Endothelial cell of umbilical vein (primary cell): ENCODE measurements around the gene TSPAN33. TPM values are rescaled to one million over a fixed set of nuclear protein-coding genes. Genes with fewer than 3 reads are reported as not detected.

Source experiments
- BruUV-seq: library from RNA; stranded (reverse); fragments of 400-500 nt; replicated peaks from 2 replicates; lab custom pipeline; 2021; lab: Mats Ljungman, UMichigan
- CTCF ChIA-PET: fragments of 300-600, 350-600 bp; sonication (Branson Sonifier 250); formaldehyde crosslinking; loops from one replicate; lab custom pipeline; 2021; ENCODE audit warnings: antibody characterized with exemption, inconsistent platforms; lab: Charles Lee
- POLR2A ChIA-PET: fragments of 300-600, 350-600 bp; sonication (Branson Sonifier 250); formaldehyde crosslinking; loops from one replicate; lab custom pipeline; 2021; ENCODE audit warnings: antibody characterized with exemption, inconsistent platforms; lab: Charles Lee
- DNase-seq: peaks from one replicate; pipeline ENCODE4 v3.0.0-alpha.2; 2011; ENCODE audit warnings: low read depth, low spot score
- FAIRE-seq: peaks from 2 replicates; lab custom pipeline; 2011; peaks lifted over from hg19 to GRCh38; lab: Jason Lieb, UNC
- H2AFZ ChIP-seq: 2 replicates; pipeline ENCODE4 v1.6.0; 2012; ENCODE audit warnings: low read depth, low read length, control low read depth, inconsistent platforms
- H3K27ac ChIP-seq: 2 replicates; pipeline ENCODE4 v1.5.1; 2011; ENCODE audit warnings: low read depth, mild to moderate bottlenecking, control low read depth, low read length, moderate library complexity; ENCODE audit not compliant: insufficient read depth
- H3K27me3 ChIP-seq, 2 experiments: 2 replicates each; pipeline versions ENCODE4 v1.6.0 to v1.6.1; 2011; ENCODE audit warnings: low read length in 2 of 2, mixed read lengths in 1 of 2; ENCODE audit not compliant: control insufficient read depth in 2 of 2, insufficient read depth in 2 of 2
- H3K36me3 ChIP-seq, 2 experiments: 2 replicates in 1 of 2; 3 replicates in 1 of 2; pipeline ENCODE4 v1.5.1; 2011; ENCODE audit warnings: low read length in 2 of 2, mild to moderate bottlenecking in 1 of 2, moderate library complexity in 1 of 2; ENCODE audit not compliant: control insufficient read depth in 2 of 2, insufficient read depth in 2 of 2; ENCODE audit errors: extremely low read depth in 1 of 2
- H3K4me1 ChIP-seq: 3 replicates; pipeline ENCODE4 v1.5.1; 2011; ENCODE audit warnings: mild to moderate bottlenecking, low read length; ENCODE audit not compliant: control insufficient read depth, insufficient read depth; ENCODE audit errors: extremely low read depth
- H3K4me2 ChIP-seq: 2 replicates; pipeline ENCODE4 v1.6.1; 2011; ENCODE audit warnings: low read length, control low read depth, mixed read lengths; ENCODE audit not compliant: insufficient read depth
- H3K4me3 ChIP-seq, 3 experiments: fragments of 200-600 bp in 1 of 3; sonication (generic), shearing (Covaris generic) in 1 of 3; replicated peaks in 1 of 3; 2 replicates each; pipeline ENCODE4 v1.5.1; 2011 to 2016; ENCODE audit warnings: control low read depth in 3 of 3, low read length in 3 of 3, mild to moderate bottlenecking in 2 of 3, inconsistent platforms in 1 of 3, low read depth in 1 of 3, moderate library complexity in 1 of 3; ENCODE audit not compliant: insufficient read depth in 1 of 3
- H3K79me2 ChIP-seq: 2 replicates; pipeline ENCODE4 v1.6.0; 2012; ENCODE audit warnings: low read length, inconsistent platforms; ENCODE audit not compliant: control insufficient read depth, insufficient read depth
- H3K9ac ChIP-seq: replicated peaks from 2 replicates; pipeline ENCODE3; 2011; ENCODE audit warnings: low read length, control low read depth; ENCODE audit not compliant: insufficient read depth; ENCODE audit errors: extremely low read depth
- H3K9me1 ChIP-seq: replicated peaks from 3 replicates; pipeline ENCODE4 v1.6.0; 2011; ENCODE audit warnings: mild to moderate bottlenecking, low read length; ENCODE audit not compliant: control insufficient read depth, insufficient read depth; ENCODE audit errors: extremely low read depth
- H3K9me3 ChIP-seq: replicated peaks from 2 replicates; pipeline ENCODE4 v1.5.1; 2012; ENCODE audit warnings: low read length, inconsistent platforms; ENCODE audit not compliant: control insufficient read depth, insufficient read depth
- H4K20me1 ChIP-seq: replicated peaks from 2 replicates; pipeline ENCODE3; 2011; ENCODE audit warnings: mild to moderate bottlenecking, low read length; ENCODE audit not compliant: control insufficient read depth, insufficient read depth; ENCODE audit errors: extremely low read depth
- CTCF ChIP-seq, 2 donors: IDR thresholded peaks; 1 replicate in 1 of 2; 2 replicates in 1 of 2; pipeline ENCODE4 v1.5.1; 2011; ENCODE audit warnings: low read length in 2 of 2, mild to moderate bottlenecking in 2 of 2, moderate library complexity in 2 of 2, control low read depth in 1 of 2, inconsistent platforms in 1 of 2, low read depth in 1 of 2; ENCODE audit not compliant: insufficient read depth in 1 of 2; ENCODE audit errors: extremely low read depth in 1 of 2
- EZH2 ChIP-seq: IDR thresholded peaks from 2 replicates; pipeline ENCODE4 v1.6.1; 2012; ENCODE audit warnings: borderline replicate concordance, low read depth, mild to moderate bottlenecking, moderate library complexity, low read length, inconsistent platforms; ENCODE audit not compliant: severe bottlenecking
- FOS ChIP-seq: IDR thresholded peaks from 2 replicates; pipeline ENCODE4 v1.6.1; 2011; ENCODE audit warnings: mild to moderate bottlenecking, low read length, moderate library complexity, borderline replicate concordance; ENCODE audit not compliant: insufficient read depth
- GATA2 ChIP-seq: IDR thresholded peaks from 2 replicates; pipeline ENCODE4 v1.7.0; 2011; ENCODE audit warnings: low read depth, mild to moderate bottlenecking, moderate library complexity, mixed read lengths, low read length; ENCODE audit not compliant: insufficient read length, insufficient read depth
- JUN ChIP-seq: IDR thresholded peaks from 2 replicates; pipeline ENCODE4 v1.6.1; 2011; ENCODE audit warnings: borderline replicate concordance, low read depth; ENCODE audit not compliant: insufficient read length, insufficient read depth
- MAX ChIP-seq: IDR thresholded peaks from 2 replicates; pipeline ENCODE4 v1.6.1; 2011; ENCODE audit not compliant: insufficient read depth, insufficient read length
- MYC ChIP-seq: IDR thresholded peaks from one replicate; pipeline ENCODE4 v1.6.1; 2011; ENCODE audit warnings: mild to moderate bottlenecking, low read depth, low read length
- POLR2AphosphoS5 ChIP-seq: IDR thresholded peaks from 2 replicates; pipeline ENCODE4 v1.6.1; 2012; ENCODE audit warnings: low read depth, mild to moderate bottlenecking, control low read depth, low read length, moderate library complexity; ENCODE audit not compliant: insufficient read depth
- dilution Hi-C: fragments of 300-500 bp; cut with MboI; formaldehyde crosslinking; loops from one replicate; pipeline ENCODE4 v1.15.0; 2019; ENCODE audit warnings: low sequenced_read_pairs; ENCODE audit not compliant: extremely low pct_ligation_motif_present
- intact Hi-C: fragments of 100-400 bp; cut with micrococcal nuclease; formaldehyde crosslinking; loops from one replicate; pipeline ENCODE4 v1.10.0; 2022
- polyA plus RNA-seq, 4 experiments: library from polyadenylated mRNA; depleted of rRNA in 3 of 4; stranded (reverse) in 3 of 4; unstranded in 1 of 4; fragments of >200 nt; gene quantifications; 2 replicates each; pipeline versions ENCODE4 v1.2.1 to v1.2.3, GENCODE V29; 2011 to 2012; ENCODE audit warnings: missing spikeins in 1 of 4
- total RNA-seq: library from RNA; stranded (reverse); gene quantifications from 2 replicates; pipeline ENCODE4 v1.2.3, GENCODE V29; 2021

Gene TSPAN33
- total and polyA plus RNA-seq, 2 donors (not counting 3 experiments of a cell fraction or from before 2014, with no cell fraction given) = 0.21 TPM; not detected in 1

DNA sequence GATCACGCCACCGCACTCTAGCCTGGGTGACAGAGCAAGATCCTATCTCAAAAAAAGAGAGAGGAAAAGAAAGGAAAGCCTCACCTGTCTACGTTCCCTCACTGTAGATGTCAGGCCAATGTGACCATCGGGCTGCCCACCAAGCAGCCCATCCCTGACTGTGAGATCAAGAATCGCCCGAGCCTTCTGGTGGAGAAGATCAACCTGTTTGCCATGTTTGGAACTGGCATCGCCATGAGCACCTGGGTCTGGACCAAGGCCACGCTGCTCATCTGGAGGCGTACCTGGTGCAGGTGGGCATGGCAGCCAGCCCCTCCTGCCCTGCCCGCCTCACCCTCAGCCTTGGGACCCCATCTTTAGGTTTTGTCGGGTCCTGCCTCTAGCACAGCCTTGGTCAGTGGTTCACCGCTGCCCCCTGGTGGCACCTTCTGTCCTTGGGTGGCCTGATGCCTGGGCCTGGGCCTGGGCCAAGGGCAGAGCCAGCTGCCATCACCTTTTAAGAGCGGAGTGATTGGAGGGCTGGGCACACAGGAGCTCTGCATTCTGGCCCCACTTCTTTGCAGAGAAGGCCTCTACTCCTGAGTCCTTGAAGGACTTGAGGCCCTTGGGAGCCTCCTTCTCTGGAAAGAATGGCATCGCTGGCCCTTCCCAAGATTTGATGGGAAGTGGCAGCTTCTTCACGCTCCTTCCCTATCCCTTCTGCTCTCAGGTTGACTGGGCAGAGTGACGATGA, 65.9 kb downstream of the TSPAN33 start:
- Histone ChIP-seq H3K4me3 (no peak overlapping the region), H3K27ac (no peak overlapping the region), H3K79me2 (no peaks in the 10 kb centered on the region), H3K9ac (no peak overlapping the region), H3K4me1 (no peaks in the 10 kb centered on the region), H3K36me3 (peaks cover 0 to 4% of the 10 kb centered on the region in 2 experiments), H4K20me1 (no peaks in the 10 kb centered on the region), H3K4me2 (no peak overlapping the region), H2AFZ (no peak overlapping the region), H3K9me1 (no peaks in the 10 kb centered on the region), H3K9me3 (no peaks in the 10 kb centered on the region), H3K27me3 (no peaks in the 10 kb centered on the region)
- peak; percentile 65 for DNase-seq
- intact Hi-C loops (loop anchor here (1.0 to 2.0 kb wide), 3 partner anchors 42 to 306 kb away; no protein-coding TSS in a partner anchor), dilution Hi-C loops (no loop called here)
- POLR2A ChIA-PET = no interaction called here
- TF ChIP-seq CTCF (IDR thresholded peaks at IDR 0.05; ENCODE audit: extremely low read depth in 1 of 2, insufficient read depth in 1 of 2, low read depth in 1 of 2, low read length in 2 of 2) = peak; percentile 78 to 93
- TF ChIP-seq GATA2 = no peak
- CTCF ChIA-PET = interaction anchor here (0.5 to 10.2 kb wide), 21 partner anchors 8 to 307 kb away, joined by 3 to 465 read pairs (median 4); partner anchors contain the start of genes AHCYL2 and SMO
- peak; percentile 69 for FAIRE-seq
- BruUV-seq = no TSS peak

GRCh38 chr7:129210989-129211312, 66.4 kb downstream of the TSPAN33 start:
- intact Hi-C loops = loop anchor here (1.0 to 2.0 kb wide), 3 partner anchors 43 to 306 kb away; no protein-coding TSS in a partner anchor
- CTCF ChIA-PET = interaction anchor here (0.5 to 10.2 kb wide), 20 partner anchors 8 to 260 kb away, joined by 3 to 465 read pairs (median 4); partner anchors contain the start of genes AHCYL2 and SMO
- Histone ChIP-seq H3K4me1 (no peaks in the 10 kb centered on the region), H2AFZ (no peak overlapping the region), H3K9ac (no peak overlapping the region), H3K4me2 (no peak overlapping the region), H3K27me3 (no peaks in the 10 kb centered on the region), H4K20me1 (no peaks in the 10 kb centered on the region), H3K79me2 (no peaks in the 10 kb centered on the region), H3K9me1 (no peaks in the 10 kb centered on the region), H3K36me3 (peaks cover 0 to 4% of the 10 kb centered on the region in 2 experiments), H3K4me3 (no peak overlapping the region), H3K27ac (no peak overlapping the region), H3K9me3 (no peaks in the 10 kb centered on the region)
- TF ChIP-seq POLR2AphosphoS5 = no peak
- no peak for TF ChIP-seq CTCF (IDR thresholded peaks at IDR 0.05; ENCODE audit: extremely low read depth in 1 of 2, insufficient read depth in 1 of 2, low read depth in 1 of 2, low read length in 2 of 2)
- TF ChIP-seq GATA2 = no peak
- no peak for TF ChIP-seq MYC
- no peak for TF ChIP-seq EZH2
- TF ChIP-seq MAX = no peak
- TF ChIP-seq FOS = no peak
- TF ChIP-seq JUN = no peak
- FAIRE-seq = no peak
- POLR2A ChIA-PET = no interaction called here
- BruUV-seq = no TSS peak
- dilution Hi-C loops = no loop called here
- DNase-seq = no peak
